HL-60/S4 (cell line): Measurements from ENCODE around the gene KRT72.

Experiments used
- in situ Hi-C: fragments of 300-500 bp; cut with MboI; formaldehyde crosslinking; loops from 2 replicates; pipeline ENCODE4 v1.14.3; 2022; ENCODE audit warnings: low sequenced_read_pairs

Gene KRT72

GRCh38 chr12:52630599-52631200, 29.4 kb upstream of the KRT72 start:
- in situ Hi-C loops: no loop called here

GRCh38 chr12:52630008-52630500, 28.8 kb upstream of the KRT72 start:
- in situ Hi-C loops: no loop called here

- in situ Hi-C loops: no loop called here
These were observed 28.2 kb upstream of the KRT72 start for GRCh38 chr12:52629281-52630007.

GRCh38 chr12:52628841-52629240, 27.6 kb upstream of the KRT72 start:
- in situ Hi-C loops: no loop called here

GRCh38 chr12:52628111-52628507, 26.8 kb upstream of the KRT72 start:
- in situ Hi-C loops: no loop called here

GRCh38 chr12:52627395-52628110, 26.3 kb upstream of the KRT72 start:
- in situ Hi-C loops: no loop called here

- in situ Hi-C loops: no loop called here
These were observed 21.1 kb upstream of the KRT72 start for GRCh38 chr12:52622349-52622748.

- in situ Hi-C loops: no loop called here
These were observed 17.6 kb upstream of the KRT72 start for GRCh38 chr12:52618866-52619265.

- in situ Hi-C loops: no loop called here
These were observed 17.0 kb upstream of the KRT72 start, which contains the start of gene KRT73 for GRCh38 chr12:52618216-52618615. TSS of gene KRT73 (minus strand) at chr12:52618559. CDS start at chr12:52618524, 35 bp downstream.

- in situ Hi-C loops: no loop called here
These were observed 16.1 kb upstream of the KRT72 start for GRCh38 chr12:52617403-52617785.

- in situ Hi-C loops: no loop called here
These were observed 15.6 kb upstream of the KRT72 start for GRCh38 chr12:52616680-52617402.

GRCh38 chr12:52615912-52616311, 14.6 kb upstream of the KRT72 start:
- in situ Hi-C loops: no loop called here

GRCh38 chr12:52615208-52615868, 14.1 kb upstream of the KRT72 start:
- in situ Hi-C loops: no loop called here

- in situ Hi-C loops: no loop called here
These were observed 13.3 kb upstream of the KRT72 start for GRCh38 chr12:52614381-52615207.

GRCh38 chr12:52613384-52614030, 12.2 kb upstream of the KRT72 start:
- in situ Hi-C loops: no loop called here

- in situ Hi-C loops: no loop called here
These were observed 11.4 kb upstream of the KRT72 start for GRCh38 chr12:52612431-52613383.

- in situ Hi-C loops: no loop called here
These were observed 9.8 kb upstream of the KRT72 start for GRCh38 chr12:52611080-52611468.
